SW 1271 (cell line): ENCODE results near the gene BLTP3A.
"Not testable (repeated sequence)": the region's sequence is repeated elsewhere in the genome, so short reads cannot be mapped to it uniquely, and the experiment has no call there.

Experiments
- DNase-seq, 2 experiments: peaks; one replicate each; lab custom pipeline; 2025; lab: John Stamatoyannopoulos, UW

BLTP3A gene

GRCh38 chr6:34791701-34792604 is at the start of gene BLTP3A:
Gene BLTP3A (plus strand): TSS chr6:34792083. CDS start chr6:34792251, 168 bp downstream.
- DNase-seq = peak; percentile 27 to 67

- no peak for DNase-seq
Observed at GRCh38 chr6:34742094-34742493, 49.8 kb upstream of the BLTP3A start.

GRCh38 chr6:34743625-34744293 is 48.1 kb upstream of the BLTP3A start:
- no peak for DNase-seq

GRCh38 chr6:34744294-34744647 is 47.6 kb upstream of the BLTP3A start:
- not testable (repeated sequence) for DNase-seq

- DNase-seq = no peak
Observed at GRCh38 chr6:34745277-34746103, 46.4 kb upstream of the BLTP3A start.

- DNase-seq = no peak
Observed at GRCh38 chr6:34746104-34746846, 45.6 kb upstream of the BLTP3A start.

GRCh38 chr6:34748757-34749156 is 43.1 kb upstream of the BLTP3A start:
- no peak for DNase-seq

- peak; percentile 46 to 77 for DNase-seq
Observed at GRCh38 chr6:34756513-34756856, 35.4 kb upstream of the BLTP3A start.

- DNase-seq = no peak
Observed at GRCh38 chr6:34757687-34758274, 34.1 kb upstream of the BLTP3A start.

GRCh38 chr6:34760108-34760507 is 31.8 kb upstream of the BLTP3A start:
- no peak for DNase-seq

GRCh38 chr6:34761681-34762080 is 30.2 kb upstream of the BLTP3A start:
- not testable (repeated sequence) for DNase-seq

- DNase-seq = no peak
Observed at GRCh38 chr6:34768148-34768547, 23.7 kb upstream of the BLTP3A start.

- DNase-seq = peak; percentile 5 to 55
Observed at GRCh38 chr6:34771727-34772126, 20.2 kb upstream of the BLTP3A start.

GRCh38 chr6:34772940-34773339 is 18.9 kb upstream of the BLTP3A start:
- no peak for DNase-seq

- no peak for DNase-seq
Observed at GRCh38 chr6:34773916-34774315, 18.0 kb upstream of the BLTP3A start.

- DNase-seq = no peak
Observed at GRCh38 chr6:34774967-34775366, 16.9 kb upstream of the BLTP3A start.

GRCh38 chr6:34785375-34785774 is 6.5 kb upstream of the BLTP3A start:
- not testable (repeated sequence) for DNase-seq

- not testable (repeated sequence) for DNase-seq
Observed at GRCh38 chr6:34787152-34787551, 4.7 kb upstream of the BLTP3A start.

GRCh38 chr6:34788111-34788510 is 3.8 kb upstream of the BLTP3A start:
- DNase-seq = no peak

- DNase-seq = no peak
Observed at GRCh38 chr6:34791164-34791700, 651 bp upstream of the BLTP3A start.
